ENCODE measurements around the gene CFAP91. TPM values are rescaled to one million over a fixed set of nuclear protein-coding genes. Genes with fewer than 3 reads are reported as not detected.

Gene CFAP91
- total and polyA plus RNA-seq, 2 donors (not counting 3 experiments of a cell fraction or from before 2014, with no cell fraction given) = 0.40 to 0.54 TPM

- CTCF ChIA-PET = no interaction called here
- H3K79me2 ChIP-seq (ENCODE audit: control insufficient read depth, insufficient read depth, low read length) = no peaks in the 10 kb centered on the region
- dilution Hi-C loops (cut with MboI; ENCODE audit: extremely low pct_ligation_motif_present, low sequenced_read_pairs) = no loop called here
- no peak overlapping the region for H3K27ac ChIP-seq (ENCODE audit: insufficient read depth, low read depth, low read length)
- H3K9me3 ChIP-seq (replicated peaks; ENCODE audit: control insufficient read depth, insufficient read depth, low read length) = no peaks in the 10 kb centered on the region
- no peaks in the 10 kb centered on the region for H4K20me1 ChIP-seq (replicated peaks; ENCODE audit: control insufficient read depth, extremely low read depth, insufficient read depth, low read length)
- no peaks in the 10 kb centered on the region for H3K36me3 ChIP-seq (ENCODE audit: control insufficient read depth in 2 of 2, extremely low read depth in 1 of 2, insufficient read depth in 2 of 2, low read length in 2 of 2)
- TF ChIP-seq FOS (IDR thresholded peaks at IDR 0.05; ENCODE audit: borderline replicate concordance, insufficient read depth, low read length) = no peak
- no peak for TF ChIP-seq GATA2 (IDR thresholded peaks at IDR 0.05; ENCODE audit: insufficient read depth, insufficient read length, low read depth, low read length)
- no peak for TF ChIP-seq CTCF (IDR thresholded peaks at IDR 0.05; ENCODE audit: extremely low read depth in 1 of 2, insufficient read depth in 1 of 2, low read depth in 1 of 2, low read length in 2 of 2)
- no peak for TF ChIP-seq MAX (IDR thresholded peaks at IDR 0.05; ENCODE audit: insufficient read depth, insufficient read length)
- TF ChIP-seq POLR2A (IDR thresholded peaks at IDR 0.05; ENCODE audit: low read depth, low read length) = no peak
- TF ChIP-seq POLR2AphosphoS5 (IDR thresholded peaks at IDR 0.05; ENCODE audit: insufficient read depth, low read depth, low read length) = no peak
- no peak for TF ChIP-seq MYC (IDR thresholded peaks at IDR 0.05; ENCODE audit: low read depth, low read length)
- no peak for TF ChIP-seq JUN (IDR thresholded peaks at IDR 0.05; ENCODE audit: borderline replicate concordance, insufficient read depth, insufficient read length, low read depth)
- no peak for TF ChIP-seq EZH2 (IDR thresholded peaks at IDR 0.05; ENCODE audit: borderline replicate concordance, low read depth, low read length, severe bottlenecking)
- H3K4me3 ChIP-seq (replicated peaks in 1 of 3; ENCODE audit: insufficient read depth in 1 of 3, low read depth in 1 of 3, low read length in 3 of 3) = no peak overlapping the region
- BruUV-seq (replicated peaks) = no TSS peak
- no peak overlapping the region for H2AFZ ChIP-seq (ENCODE audit: low read depth, low read length)
- DNase-seq (ENCODE audit: low read depth, low spot score) (no peak), FAIRE-seq (no peak)
- H3K9ac ChIP-seq (replicated peaks; ENCODE audit: extremely low read depth, insufficient read depth, low read length) = no peak overlapping the region
- POLR2A ChIA-PET = no interaction called here
- no peak overlapping the region for H3K4me2 ChIP-seq (ENCODE audit: insufficient read depth, low read length)
- no peaks in the 10 kb centered on the region for H3K4me1 ChIP-seq (ENCODE audit: control insufficient read depth, extremely low read depth, insufficient read depth, low read length)
- H3K27me3 ChIP-seq (ENCODE audit: control insufficient read depth in 2 of 2, insufficient read depth in 2 of 2, low read length in 2 of 2) = no peaks in the 10 kb centered on the region
- intact Hi-C loops (cut with micrococcal nuclease) = no loop called here
- no peaks in the 10 kb centered on the region for H3K9me1 ChIP-seq (replicated peaks; ENCODE audit: control insufficient read depth, extremely low read depth, insufficient read depth, low read length)
These were observed 14.2 kb downstream of the CFAP91 start for GRCh38 chr3:119716998-119717397.

Measured in endothelial cell of umbilical vein (primary cell).